ENCODE measurements around the gene YBX2.

GRCh38 chr17:7241090-7241733 lies 53.2 kb downstream of the YBX2 start:
- TF ChIP-seq, protein P1, sequence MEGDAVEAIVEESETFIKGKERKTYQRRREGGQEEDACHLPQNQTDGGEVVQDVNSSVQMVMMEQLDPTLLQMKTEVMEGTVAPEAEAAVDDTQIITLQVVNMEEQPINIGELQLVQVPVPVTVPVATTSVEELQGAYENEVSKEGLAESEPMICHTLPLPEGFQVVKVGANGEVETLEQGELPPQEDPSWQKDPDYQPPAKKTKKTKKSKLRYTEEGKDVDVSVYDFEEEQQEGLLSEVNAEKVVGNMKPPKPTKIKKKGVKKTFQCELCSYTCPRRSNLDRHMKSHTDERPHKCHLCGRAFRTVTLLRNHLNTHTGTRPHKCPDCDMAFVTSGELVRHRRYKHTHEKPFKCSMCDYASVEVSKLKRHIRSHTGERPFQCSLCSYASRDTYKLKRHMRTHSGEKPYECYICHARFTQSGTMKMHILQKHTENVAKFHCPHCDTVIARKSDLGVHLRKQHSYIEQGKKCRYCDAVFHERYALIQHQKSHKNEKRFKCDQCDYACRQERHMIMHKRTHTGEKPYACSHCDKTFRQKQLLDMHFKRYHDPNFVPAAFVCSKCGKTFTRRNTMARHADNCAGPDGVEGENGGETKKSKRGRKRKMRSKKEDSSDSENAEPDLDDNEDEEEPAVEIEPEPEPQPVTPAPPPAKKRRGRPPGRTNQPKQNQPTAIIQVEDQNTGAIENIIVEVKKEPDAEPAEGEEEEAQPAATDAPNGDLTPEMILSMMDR (IDR thresholded peaks at IDR 0.05): no peak
- no peak for TF ChIP-seq EZH2 (IDR thresholded peaks at IDR 0.05; ENCODE audit: borderline replicate concordance, insufficient read depth, low read depth, low read length, poor library complexity, severe bottlenecking)

Measured in B cell (primary cell).